Activated T-helper 2 cell treated with anti-CD3 and anti-CD28 coated beads, Interferon-gamma antibody, Interleukin-2, Interleukin-4, amounts not matched to agents 10 μg/mL and 5 μg/mL and 100 μg/mL, durations not matched to agents 14 hours and 24 hours and 36 hours (primary cell): Measurements from ENCODE around the gene HSPH1. TPM values are rescaled to one million over a fixed set of nuclear protein-coding genes. Genes with fewer than 3 reads are reported as not detected.

Experiments
- DNase-seq: peaks from one replicate; pipeline ENCODE4 v3.0.0; 2021; ENCODE audit warnings: low spot score
- H3K27ac Mint-ChIP-seq: one replicate; pipeline ENCODE4 v1.8.0; 2021; ENCODE audit warnings: mixed read lengths
- H3K27me3 Mint-ChIP-seq: one replicate; pipeline ENCODE4 v1.8.0; 2021; ENCODE audit warnings: low read depth, mixed read lengths
- H3K36me3 Mint-ChIP-seq: one replicate; pipeline ENCODE4 v1.8.0; 2021; ENCODE audit warnings: low read depth, mixed read lengths
- H3K4me1 Mint-ChIP-seq: one replicate; pipeline ENCODE4 v1.8.0; 2021; ENCODE audit warnings: low read depth, mixed read lengths
- H3K4me3 Mint-ChIP-seq: one replicate; pipeline ENCODE4 v1.8.0; 2021; ENCODE audit warnings: low read depth, mild to moderate bottlenecking, moderate library complexity, mixed read lengths
- H3K9me3 Mint-ChIP-seq: one replicate; pipeline ENCODE4 v1.8.0; 2021; ENCODE audit warnings: mixed read lengths
- intact Hi-C: fragments of 100-400 bp; cut with micrococcal nuclease; formaldehyde crosslinking; loops from one replicate; pipeline ENCODE4 v1.15.1; 2023
- total RNA-seq: library from RNA; stranded (reverse); gene quantifications from 2 replicates; pipeline ENCODE4 v1.2.3, GENCODE V29; 2022

Gene HSPH1
- 269 and 274 TPM in 2 replicates for total RNA-seq

DNA sequence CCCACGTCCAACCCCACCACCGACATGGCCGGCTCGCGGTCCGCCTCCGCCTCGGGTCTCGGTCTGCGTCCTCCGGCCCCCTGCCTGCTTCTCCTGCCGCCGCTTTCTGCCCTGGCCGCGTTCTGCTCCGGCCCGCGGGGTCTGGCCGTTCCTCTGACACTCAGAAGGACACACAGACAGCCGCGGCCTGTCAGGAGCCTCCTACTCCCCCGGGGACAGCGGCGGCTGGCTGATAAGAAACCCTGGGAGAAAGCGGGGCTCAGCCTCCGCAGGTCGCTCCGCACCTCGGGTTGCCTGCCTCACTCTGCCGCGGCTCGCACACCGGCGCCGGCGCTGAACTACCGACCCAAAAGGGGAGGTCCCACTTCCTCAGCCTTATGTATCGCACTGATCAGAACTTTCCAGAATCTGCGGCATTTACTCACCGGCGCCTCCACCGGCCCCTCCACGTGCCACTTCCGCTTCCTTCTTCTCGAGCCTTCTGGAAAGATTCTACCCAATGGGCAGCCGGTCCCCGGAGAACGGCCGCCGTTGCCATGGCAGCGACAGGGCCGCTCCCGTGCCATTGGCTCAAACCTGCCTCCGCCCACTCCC lies at the start of gene HSPH1:
Gene HSPH1, minus strand, starts transcription at position 348 of the 594 bp plus-strand sequence. Its CDS starts 322 bp downstream, at position 26.
- no peaks in the 10 kb centered on the region for H3K9me3 Mint-ChIP-seq
- intact Hi-C loops: loop anchor here (1.0 to 10.0 kb wide), 8 partner anchors 27 to 1307 kb away; partner anchors contain the start of genes HMGB1, UBL3 and USPL1
- peaks cover 43% of the 10 kb centered on the region for H3K36me3 Mint-ChIP-seq
- peaks cover 41% of the 10 kb centered on the region for H3K4me1 Mint-ChIP-seq
- H3K27ac Mint-ChIP-seq: peak within 1 kb of the TSS; percentile 97
- DNase-seq: peak; percentile 98
- peak within 1 kb of the TSS; percentile 95 for H3K4me3 Mint-ChIP-seq
- no peaks in the 10 kb centered on the region for H3K27me3 Mint-ChIP-seq

DNA sequence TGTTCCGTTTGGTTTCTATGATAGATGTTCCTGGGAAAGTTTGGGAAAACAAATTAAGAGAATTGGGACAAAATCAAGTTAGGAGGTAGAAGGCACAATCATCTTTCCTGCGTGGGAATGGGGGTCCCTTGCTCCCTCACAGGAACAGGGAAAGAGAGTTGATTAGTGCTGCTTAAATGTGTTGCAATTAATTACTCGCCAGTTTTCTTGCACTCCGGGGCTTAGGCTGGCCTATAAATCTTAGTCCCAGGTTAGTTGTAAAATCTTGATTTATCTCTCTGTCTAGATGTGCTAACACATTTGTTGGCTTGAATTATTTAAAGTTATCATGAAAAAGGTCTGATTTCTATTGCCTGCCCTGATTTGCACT lies 48.1 kb upstream of the HSPH1 start:
- no peak overlapping the region for H3K4me3 Mint-ChIP-seq
- H3K9me3 Mint-ChIP-seq: no peaks in the 10 kb centered on the region
- intact Hi-C loops: loop anchor here (10.0 kb wide), 1 partner anchor 215 kb away; no protein-coding TSS in a partner anchor
- H3K4me1 Mint-ChIP-seq: peaks cover 14% of the 10 kb centered on the region
- DNase-seq: no peak
- no peak overlapping the region for H3K27ac Mint-ChIP-seq
- H3K27me3 Mint-ChIP-seq: no peaks in the 10 kb centered on the region
- H3K36me3 Mint-ChIP-seq: no peaks in the 10 kb centered on the region

DNA sequence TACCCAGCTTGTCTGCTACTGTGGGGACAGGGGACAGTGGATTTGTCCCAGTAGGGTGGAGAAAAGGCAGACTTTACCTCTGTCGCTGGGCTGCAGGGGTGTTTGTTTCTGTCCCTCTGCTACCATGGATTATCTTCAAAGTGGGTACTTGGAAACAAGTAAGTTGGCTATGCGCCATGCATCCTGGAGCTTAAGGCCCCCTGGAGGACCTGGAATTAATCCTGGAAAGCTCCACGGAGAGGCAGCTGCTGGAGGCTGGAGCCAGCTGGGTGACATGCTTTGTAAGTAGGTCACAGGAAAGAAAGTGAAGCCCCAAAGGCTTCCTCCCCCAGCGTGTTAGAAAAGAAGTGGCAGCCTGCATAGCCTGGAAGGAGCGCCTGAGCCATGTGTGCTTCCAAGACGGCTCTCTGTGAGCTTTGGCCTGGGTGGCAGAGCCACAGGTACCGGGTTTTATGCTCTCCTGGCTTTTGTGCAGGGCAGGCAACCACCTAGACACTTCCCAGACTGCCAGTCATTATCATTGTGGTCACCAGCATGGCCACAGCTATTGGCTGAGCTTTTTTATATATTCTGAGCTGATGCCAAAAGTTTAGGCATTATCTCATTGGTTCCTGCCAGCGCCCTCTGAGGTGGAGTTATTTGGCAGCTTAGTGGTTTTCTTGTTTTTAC lies 47.6 kb upstream of the HSPH1 start:
- Mint-ChIP-seq H3K36me3 (no peaks in the 10 kb centered on the region), H3K9me3 (no peaks in the 10 kb centered on the region), H3K27ac (no peak overlapping the region), H3K4me1 (peaks cover 16% of the 10 kb centered on the region), H3K4me3 (no peak overlapping the region), H3K27me3 (no peaks in the 10 kb centered on the region)
- intact Hi-C loops: loop anchor here (10.0 kb wide), 1 partner anchor 215 kb away; no protein-coding TSS in a partner anchor
- no peak for DNase-seq

DNA sequence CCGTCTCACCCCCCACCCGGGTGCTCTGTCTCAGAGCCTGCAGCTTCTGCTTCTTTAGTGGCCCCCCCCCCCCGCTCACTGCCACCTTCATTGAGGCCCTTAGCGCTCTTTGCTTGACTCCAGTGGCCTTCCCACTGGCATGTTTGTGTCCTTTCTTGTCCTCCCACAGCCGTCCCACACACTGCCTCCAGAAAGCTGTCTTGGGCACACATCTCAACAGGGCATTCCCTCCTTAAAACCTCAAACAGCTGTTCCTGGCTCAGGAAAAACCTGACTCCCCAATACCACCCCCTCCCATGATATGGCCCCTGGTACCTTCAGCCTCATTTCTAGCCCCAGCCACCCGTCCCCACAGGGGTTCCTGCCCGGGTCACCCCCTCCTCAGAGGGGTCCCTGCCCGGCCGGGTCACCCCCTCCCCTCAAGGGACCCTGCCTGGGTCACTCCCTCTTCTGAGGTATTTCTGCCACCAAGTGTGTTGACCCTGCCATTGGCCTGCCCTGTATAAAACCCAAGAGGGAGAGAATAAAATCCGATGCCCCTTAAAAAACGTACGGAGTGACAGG lies 46.9 kb upstream of the HSPH1 start:
- Mint-ChIP-seq H3K36me3 (no peaks in the 10 kb centered on the region), H3K27me3 (no peaks in the 10 kb centered on the region), H3K27ac (no peak overlapping the region), H3K9me3 (no peaks in the 10 kb centered on the region), H3K4me1 (peaks cover 15% of the 10 kb centered on the region), H3K4me3 (no peak overlapping the region)
- intact Hi-C loops: loop anchor here (10.0 kb wide), 1 partner anchor 216 kb away; no protein-coding TSS in a partner anchor
- DNase-seq: no peak

DNA sequence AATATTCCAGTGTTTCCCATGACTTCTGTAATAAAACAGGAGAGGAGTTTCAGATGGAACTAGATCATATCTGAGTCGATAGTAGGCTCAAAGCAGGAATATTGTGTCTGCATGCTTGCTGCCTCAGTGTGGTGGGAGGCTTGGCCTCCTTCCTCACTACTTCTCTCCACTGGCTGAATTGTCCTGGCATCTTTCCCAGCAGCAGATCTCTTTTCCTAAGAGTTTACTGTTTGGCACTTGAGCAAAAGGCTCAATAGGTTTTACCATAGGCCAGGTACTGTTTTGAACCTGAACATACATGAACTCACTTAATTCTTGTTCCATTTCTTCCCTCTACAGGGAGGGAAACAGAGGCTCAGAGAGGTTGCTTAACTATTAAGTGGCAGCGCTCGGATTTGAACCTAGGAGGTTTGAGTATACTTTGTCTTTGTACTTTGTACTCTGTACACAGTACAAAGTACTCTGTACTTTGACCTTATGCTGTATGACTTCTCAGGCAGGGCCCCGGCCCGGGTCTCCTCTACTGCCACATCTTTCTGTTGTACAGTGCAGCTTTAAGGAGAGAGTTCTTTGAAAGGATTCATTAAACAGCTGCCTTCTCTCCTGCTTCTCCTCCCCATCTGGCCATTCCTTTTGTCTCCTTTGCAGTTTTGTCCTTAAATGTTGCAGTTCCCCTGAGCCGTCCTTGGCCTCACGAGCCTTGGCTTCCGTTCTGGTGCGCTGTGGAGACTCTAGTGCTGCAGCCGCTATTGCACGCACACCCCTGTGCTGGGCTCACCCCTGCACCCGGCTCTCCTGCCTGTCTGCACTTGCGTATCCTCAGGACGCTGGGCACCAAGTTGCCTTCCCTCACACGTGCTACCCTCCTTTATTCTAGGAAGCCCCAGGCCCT lies 46.2 kb upstream of the HSPH1 start:
- Mint-ChIP-seq H3K27me3 (no peaks in the 10 kb centered on the region), H3K4me3 (no peak overlapping the region), H3K36me3 (no peaks in the 10 kb centered on the region), H3K4me1 (peaks cover 16% of the 10 kb centered on the region), H3K9me3 (no peaks in the 10 kb centered on the region), H3K27ac (no peak overlapping the region)
- DNase-seq: no peak
- intact Hi-C loops: loop anchor here (10.0 kb wide), 1 partner anchor 217 kb away; no protein-coding TSS in a partner anchor

DNA sequence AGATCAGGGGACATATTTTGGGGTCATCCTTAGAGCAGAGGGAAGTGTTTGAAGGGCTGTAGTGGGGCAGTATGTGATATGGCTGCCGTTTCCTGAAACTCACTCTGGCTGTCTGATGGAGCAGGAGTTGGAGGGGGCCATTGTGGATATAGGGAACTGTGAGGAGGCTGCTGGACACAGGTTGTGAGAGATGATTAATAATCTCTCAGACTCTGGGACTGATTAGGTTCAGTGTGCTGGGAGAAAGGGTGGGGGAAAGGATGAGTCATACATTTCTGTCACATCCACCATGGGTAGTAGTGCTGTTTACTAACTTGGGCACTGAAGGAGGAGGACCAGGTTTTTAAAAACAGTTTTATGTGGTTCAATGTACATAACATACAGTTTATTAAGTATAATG lies 42.9 kb upstream of the HSPH1 start:
- Mint-ChIP-seq H3K36me3 (no peaks in the 10 kb centered on the region), H3K9me3 (no peaks in the 10 kb centered on the region), H3K4me1 (peaks cover 26% of the 10 kb centered on the region), H3K27me3 (no peaks in the 10 kb centered on the region), H3K27ac (peak overlapping the region; percentile 19), H3K4me3 (no peak overlapping the region)
- no peak for DNase-seq
- intact Hi-C loops: loop anchor here (1.0 to 10.0 kb wide), 2 partner anchors 9 to 220 kb away; no protein-coding TSS in a partner anchor

DNA sequence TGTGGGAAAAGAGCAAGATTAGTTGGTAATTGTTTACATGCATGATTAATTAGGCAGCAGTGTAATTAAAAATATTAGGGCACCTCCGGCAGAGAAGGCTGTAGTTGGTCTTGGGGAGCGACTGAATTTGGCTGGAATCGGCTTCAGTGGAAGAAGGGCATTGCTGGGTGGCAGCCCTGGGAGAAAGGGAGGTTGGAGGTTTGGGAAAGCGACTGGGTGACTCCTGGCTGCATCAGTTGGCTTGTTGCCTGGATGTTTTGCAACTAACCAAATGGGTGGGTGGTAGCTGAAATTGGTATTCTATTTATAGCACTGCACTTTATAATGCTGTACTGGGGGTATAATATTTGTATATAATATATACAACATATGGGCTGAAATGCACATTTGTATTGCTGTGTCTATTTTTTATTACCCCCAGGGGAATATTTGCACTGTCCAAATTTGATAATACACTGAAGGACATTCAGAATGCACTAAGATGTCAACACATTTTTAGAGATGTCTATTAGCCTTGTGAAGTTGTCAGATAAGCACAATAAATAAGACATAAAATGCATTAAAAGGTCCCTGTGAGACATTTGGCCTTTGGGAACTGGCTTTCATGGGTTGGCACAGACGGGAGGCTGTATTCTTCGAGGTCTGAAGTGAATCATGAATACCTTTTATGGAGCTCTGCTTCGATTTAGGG lies 39.8 kb upstream of the HSPH1 start:
- no peak for DNase-seq
- intact Hi-C loops: loop anchor here (2.0 to 10.0 kb wide), 2 partner anchors 157 to 223 kb away; no protein-coding TSS in a partner anchor
- Mint-ChIP-seq H3K9me3 (no peaks in the 10 kb centered on the region), H3K4me1 (peaks cover 30% of the 10 kb centered on the region), H3K4me3 (peak overlapping the region; percentile 71), H3K36me3 (no peaks in the 10 kb centered on the region), H3K27ac (peak overlapping the region; percentile 48), H3K27me3 (peaks cover 16% of the 10 kb centered on the region)

DNA sequence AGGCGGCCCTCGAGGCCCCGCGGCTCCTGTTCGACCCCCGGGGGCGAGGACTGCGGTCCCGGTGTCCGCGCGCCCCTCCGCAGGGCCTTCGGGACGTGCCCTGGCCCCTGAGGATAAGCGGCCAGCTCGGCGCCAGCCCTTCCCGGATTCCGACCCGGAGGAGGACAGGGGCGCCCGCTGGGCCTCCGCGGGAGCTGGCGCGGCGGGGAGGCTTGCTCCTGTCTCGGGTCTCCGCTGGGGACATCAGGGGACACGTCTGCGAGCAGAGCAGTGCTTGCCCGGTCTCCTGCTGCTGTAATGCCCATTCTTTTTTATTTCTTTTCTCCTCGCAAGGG lies 38.9 kb upstream of the HSPH1 start:
- Mint-ChIP-seq H3K27me3 (peaks cover 16% of the 10 kb centered on the region), H3K4me1 (peaks cover 32% of the 10 kb centered on the region), H3K9me3 (no peaks in the 10 kb centered on the region), H3K4me3 (peak overlapping the region; percentile 71), H3K27ac (peak overlapping the region; percentile 56), H3K36me3 (no peaks in the 10 kb centered on the region)
- intact Hi-C loops: loop anchor here (1.0 to 10.0 kb wide), 3 partner anchors 38 to 224 kb away; no protein-coding TSS in a partner anchor
- no peak for DNase-seq

DNA sequence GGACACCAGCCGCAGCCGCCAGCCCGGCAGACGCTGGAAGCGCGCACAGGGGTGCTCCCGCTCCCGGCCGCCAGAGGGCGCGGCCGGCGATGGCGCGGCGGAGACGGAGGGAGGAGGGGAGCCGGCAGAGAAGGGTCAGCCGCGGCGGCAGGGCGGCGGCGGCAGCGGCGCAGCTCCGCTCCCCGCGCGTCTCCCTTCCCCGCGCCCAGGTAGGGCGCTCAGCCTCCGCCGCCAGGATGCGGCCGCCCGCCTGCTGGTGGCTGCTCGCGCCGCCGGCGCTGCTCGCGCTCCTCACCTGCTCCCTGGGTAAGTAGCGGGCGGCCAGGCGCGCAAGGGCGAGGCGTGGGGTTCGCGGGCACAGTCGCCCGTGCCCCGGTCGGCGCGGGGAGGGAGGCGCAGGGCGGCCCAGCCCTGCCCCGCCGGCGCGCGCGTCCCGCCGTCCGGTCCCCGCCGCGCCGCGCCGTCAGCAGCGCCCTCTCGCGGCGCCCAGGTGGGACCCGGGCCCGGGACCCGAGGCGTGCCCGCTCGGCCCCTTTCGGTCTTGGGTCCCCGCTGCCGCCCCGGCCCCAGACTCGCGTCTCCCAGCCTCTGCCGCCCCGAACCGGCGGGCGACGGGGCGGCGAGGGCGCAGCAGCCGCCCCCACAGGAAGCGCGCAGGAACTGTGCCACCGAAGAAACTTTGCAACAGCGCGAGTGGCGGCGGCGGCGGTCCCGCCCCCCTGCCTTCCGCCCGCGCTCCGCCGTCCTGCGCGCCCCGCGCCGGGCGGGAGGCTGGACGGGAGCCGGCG lies 38.3 kb upstream of the HSPH1 start, which contains the start of gene B3GLCT:
Gene B3GLCT, plus strand, starts transcription at position 127 of the 788 bp plus-strand sequence. Its CDS starts 110 bp downstream, at position 237.
- H3K27me3 Mint-ChIP-seq: peaks cover 21% of the 10 kb centered on the region
- H3K36me3 Mint-ChIP-seq: no peaks in the 10 kb centered on the region
- peak within 1 kb of the TSS; percentile 75 for H3K27ac Mint-ChIP-seq
- no peaks in the 10 kb centered on the region for H3K9me3 Mint-ChIP-seq
- H3K4me1 Mint-ChIP-seq: peaks cover 35% of the 10 kb centered on the region
- DNase-seq: peak; percentile 77
- intact Hi-C loops: loop anchor here (1.0 to 10.0 kb wide), 3 partner anchors 38 to 225 kb away; no protein-coding TSS in a partner anchor
- peak within 1 kb of the TSS; percentile 81 for H3K4me3 Mint-ChIP-seq

DNA sequence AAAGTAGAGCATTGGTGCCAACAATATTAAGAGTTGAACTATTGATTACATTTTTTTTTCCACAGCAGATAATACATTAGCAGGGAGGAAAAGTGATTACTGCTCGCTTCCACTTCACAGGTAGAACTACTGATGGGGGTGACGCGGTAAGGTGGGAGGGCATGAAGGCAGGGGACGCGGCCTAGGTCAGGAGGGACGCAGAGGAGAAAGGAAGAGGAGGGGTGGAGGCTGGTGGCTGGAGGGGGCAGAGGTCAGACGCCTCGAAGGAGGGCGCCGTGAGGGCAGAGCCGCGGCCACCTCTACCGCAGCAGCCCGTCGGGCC lies 37.8 kb upstream of the HSPH1 start:
- peaks cover 30% of the 10 kb centered on the region for H3K4me1 Mint-ChIP-seq
- peaks cover 24% of the 10 kb centered on the region for H3K27me3 Mint-ChIP-seq
- intact Hi-C loops: no loop called here
- H3K4me3 Mint-ChIP-seq: peak overlapping the region; percentile 81
- H3K9me3 Mint-ChIP-seq: no peaks in the 10 kb centered on the region
- H3K27ac Mint-ChIP-seq: peak overlapping the region; percentile 75
- DNase-seq: no peak
- no peaks in the 10 kb centered on the region for H3K36me3 Mint-ChIP-seq

DNA sequence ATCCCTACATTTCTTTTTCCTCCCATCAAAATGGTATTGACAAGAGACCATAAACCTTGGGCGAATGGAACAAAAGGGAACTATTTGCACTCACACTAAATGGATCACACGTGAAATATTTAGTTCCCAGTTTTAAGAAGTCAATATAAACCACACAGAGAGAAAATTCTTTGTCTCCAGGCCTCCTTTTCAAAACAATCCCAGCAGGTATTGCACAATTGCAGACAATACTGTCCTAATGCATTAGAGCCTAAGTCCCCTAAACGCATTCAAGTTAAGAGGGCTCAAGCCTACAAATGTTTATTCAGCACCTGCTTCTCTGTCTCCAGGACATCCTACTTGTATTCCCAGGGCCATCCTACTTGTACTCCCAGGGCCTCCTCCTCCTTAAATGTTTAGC lies 36.8 kb upstream of the HSPH1 start:
- no peak overlapping the region for H3K27ac Mint-ChIP-seq
- intact Hi-C loops: no loop called here
- H3K4me1 Mint-ChIP-seq: peaks cover 22% of the 10 kb centered on the region

More for the DNA sequence above, 36.8 kb upstream of the HSPH1 start:
- DNase-seq: no peak
- Mint-ChIP-seq H3K27me3 (peaks cover 24% of the 10 kb centered on the region), H3K4me3 (no peak overlapping the region), H3K9me3 (no peaks in the 10 kb centered on the region), H3K36me3 (no peaks in the 10 kb centered on the region)
